IMR-90 (cell line): ENCODE data around the gene ASPA.
"Not testable (repeated sequence)": the region's sequence is repeated elsewhere in the genome, so short reads cannot be mapped to it uniquely, and the experiment has no call there.

Experiments
- BHLHE40 ChIP-seq: fragments of 150-350 bp; IDR thresholded peaks from 2 replicates; pipeline ENCODE4 v1.6.1; 2016; ENCODE audit warnings: mild to moderate bottlenecking, low read depth, low read length
- FOS ChIP-seq: fragments of 150-350 bp; IDR thresholded peaks from 2 replicates; pipeline ENCODE4 v1.6.1; 2016; ENCODE audit warnings: low read depth, low read length
- POLR2A ChIP-seq: IDR thresholded peaks from 2 replicates; pipeline ENCODE4 v1.6.1; 2012; ENCODE audit warnings: mild to moderate bottlenecking, low read depth, low read length
- RAD21 ChIP-seq: IDR thresholded peaks from 2 replicates; pipeline ENCODE4 v1.6.1; 2012; ENCODE audit warnings: low read length, improper control_type of control experiment
- RCOR1 ChIP-seq: IDR thresholded peaks from 2 replicates; pipeline ENCODE4 v1.6.1; 2012; ENCODE audit warnings: mild to moderate bottlenecking, low read length, improper control_type of control experiment; ENCODE audit not compliant: insufficient replicate concordance
- RFX5 ChIP-seq: IDR thresholded peaks from 2 replicates; pipeline ENCODE4 v1.8.0; 2012; ENCODE audit warnings: low read depth, mild to moderate bottlenecking, low read length, moderate library complexity
- SMC3 ChIP-seq: fragments of 150-350 bp; IDR thresholded peaks from 2 replicates; pipeline ENCODE4 v1.6.1; 2016; ENCODE audit warnings: low read depth, mild to moderate bottlenecking, antibody characterized with exemption, low read length, moderate library complexity
- TF ChIP-seq, protein P1 (sequence below): conservative IDR thresholded peaks from 2 replicates; pipeline ENCODE4 v1.5.1; 2012; ENCODE audit warnings: mild to moderate bottlenecking, low read depth, low read length, improper control_type of control experiment
- TF ChIP-seq, protein P2 (sequence below): fragments of 150-350 bp; IDR thresholded peaks from 2 replicates; pipeline ENCODE4 v1.6.1; 2016; ENCODE audit warnings: low read depth, mild to moderate bottlenecking, low read length, moderate library complexity, borderline replicate concordance
- TF ChIP-seq, protein P3 (sequence below): fragments of 150-350 bp; IDR thresholded peaks from 2 replicates; pipeline ENCODE4 v1.6.1; 2017; ENCODE audit warnings: mild to moderate bottlenecking, antibody characterized with exemption, low read length, low read depth

DNA sequence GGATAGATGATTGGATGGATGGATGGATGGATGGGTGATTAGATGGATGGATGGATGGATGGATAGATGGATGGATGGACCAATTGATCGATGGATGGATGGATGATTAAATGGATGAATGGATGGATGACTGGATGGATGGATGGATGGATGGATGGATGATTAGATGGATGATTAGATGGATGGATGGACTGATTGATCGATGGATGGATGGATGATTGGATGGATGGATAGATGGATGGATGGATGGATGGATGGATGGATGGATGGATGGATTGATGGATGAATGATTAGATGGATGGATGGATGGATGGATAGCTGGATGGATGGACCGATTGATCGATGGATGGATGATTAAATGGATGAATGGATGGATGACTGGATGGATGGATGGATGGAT is 43.7 kb downstream of the ASPA start:
- TF ChIP-seq, protein P1, sequence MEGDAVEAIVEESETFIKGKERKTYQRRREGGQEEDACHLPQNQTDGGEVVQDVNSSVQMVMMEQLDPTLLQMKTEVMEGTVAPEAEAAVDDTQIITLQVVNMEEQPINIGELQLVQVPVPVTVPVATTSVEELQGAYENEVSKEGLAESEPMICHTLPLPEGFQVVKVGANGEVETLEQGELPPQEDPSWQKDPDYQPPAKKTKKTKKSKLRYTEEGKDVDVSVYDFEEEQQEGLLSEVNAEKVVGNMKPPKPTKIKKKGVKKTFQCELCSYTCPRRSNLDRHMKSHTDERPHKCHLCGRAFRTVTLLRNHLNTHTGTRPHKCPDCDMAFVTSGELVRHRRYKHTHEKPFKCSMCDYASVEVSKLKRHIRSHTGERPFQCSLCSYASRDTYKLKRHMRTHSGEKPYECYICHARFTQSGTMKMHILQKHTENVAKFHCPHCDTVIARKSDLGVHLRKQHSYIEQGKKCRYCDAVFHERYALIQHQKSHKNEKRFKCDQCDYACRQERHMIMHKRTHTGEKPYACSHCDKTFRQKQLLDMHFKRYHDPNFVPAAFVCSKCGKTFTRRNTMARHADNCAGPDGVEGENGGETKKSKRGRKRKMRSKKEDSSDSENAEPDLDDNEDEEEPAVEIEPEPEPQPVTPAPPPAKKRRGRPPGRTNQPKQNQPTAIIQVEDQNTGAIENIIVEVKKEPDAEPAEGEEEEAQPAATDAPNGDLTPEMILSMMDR = not testable (repeated sequence)
- not testable (repeated sequence) for TF ChIP-seq SMC3, FOS, RAD21, POLR2A, RCOR1, BHLHE40, RFX5
- TF ChIP-seq, protein P2, sequence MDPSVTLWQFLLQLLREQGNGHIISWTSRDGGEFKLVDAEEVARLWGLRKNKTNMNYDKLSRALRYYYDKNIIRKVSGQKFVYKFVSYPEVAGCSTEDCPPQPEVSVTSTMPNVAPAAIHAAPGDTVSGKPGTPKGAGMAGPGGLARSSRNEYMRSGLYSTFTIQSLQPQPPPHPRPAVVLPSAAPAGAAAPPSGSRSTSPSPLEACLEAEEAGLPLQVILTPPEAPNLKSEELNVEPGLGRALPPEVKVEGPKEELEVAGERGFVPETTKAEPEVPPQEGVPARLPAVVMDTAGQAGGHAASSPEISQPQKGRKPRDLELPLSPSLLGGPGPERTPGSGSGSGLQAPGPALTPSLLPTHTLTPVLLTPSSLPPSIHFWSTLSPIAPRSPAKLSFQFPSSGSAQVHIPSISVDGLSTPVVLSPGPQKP = not testable (repeated sequence)
- TF ChIP-seq, protein P3, sequence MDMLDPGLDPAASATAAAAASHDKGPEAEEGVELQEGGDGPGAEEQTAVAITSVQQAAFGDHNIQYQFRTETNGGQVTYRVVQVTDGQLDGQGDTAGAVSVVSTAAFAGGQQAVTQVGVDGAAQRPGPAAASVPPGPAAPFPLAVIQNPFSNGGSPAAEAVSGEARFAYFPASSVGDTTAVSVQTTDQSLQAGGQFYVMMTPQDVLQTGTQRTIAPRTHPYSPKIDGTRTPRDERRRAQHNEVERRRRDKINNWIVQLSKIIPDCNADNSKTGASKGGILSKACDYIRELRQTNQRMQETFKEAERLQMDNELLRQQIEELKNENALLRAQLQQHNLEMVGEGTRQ = not testable (repeated sequence)
